Pulmonary artery endothelial cell (primary cell): Measurements from ENCODE around the gene SUMO4. TPM values are rescaled to one million over a fixed set of nuclear protein-coding genes. Genes with fewer than 3 reads are reported as not detected.

ENCODE experiments used
- DNase-seq: peaks from one replicate; pipeline ENCODE4 v3.0.0-alpha.2; 2011; ENCODE audit warnings: low read depth, low spot score
- total RNA-seq: library from RNA; depleted of rRNA; stranded (reverse); fragments of >200 nt; gene quantifications from 2 replicates; pipeline ENCODE4 v1.2.3, GENCODE V29; 2014

The SUMO4 gene
- total RNA-seq, 1 donor from 2014 or later = 0.53 TPM

GRCh38 chr6:149389509-149390297 lies 10.4 kb upstream of the SUMO4 start:
- DNase-seq = no peak

DNA sequence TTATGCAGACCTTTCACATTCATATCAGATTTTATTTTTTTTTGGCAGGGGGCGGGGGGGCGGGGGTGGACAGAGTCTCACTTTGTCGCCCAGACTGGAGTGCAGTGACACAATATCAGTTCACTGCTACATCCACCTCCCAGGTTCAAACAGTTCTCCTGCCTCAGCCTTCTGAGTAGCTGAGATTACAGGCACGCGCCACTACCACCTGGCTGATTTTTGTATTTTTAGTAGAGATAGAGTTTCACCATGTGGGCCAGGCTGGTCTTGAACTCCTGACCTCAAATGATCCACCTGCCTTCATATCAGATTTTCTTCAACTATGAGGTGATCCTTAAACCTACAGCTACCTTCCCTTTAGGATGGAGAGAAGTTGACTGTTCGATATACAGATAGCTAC lies 8.0 kb upstream of the SUMO4 start:
- no peak for DNase-seq

- DNase-seq = no peak
Measured at GRCh38 chr6:149392535-149392934, 7.5 kb upstream of the SUMO4 start.

DNA sequence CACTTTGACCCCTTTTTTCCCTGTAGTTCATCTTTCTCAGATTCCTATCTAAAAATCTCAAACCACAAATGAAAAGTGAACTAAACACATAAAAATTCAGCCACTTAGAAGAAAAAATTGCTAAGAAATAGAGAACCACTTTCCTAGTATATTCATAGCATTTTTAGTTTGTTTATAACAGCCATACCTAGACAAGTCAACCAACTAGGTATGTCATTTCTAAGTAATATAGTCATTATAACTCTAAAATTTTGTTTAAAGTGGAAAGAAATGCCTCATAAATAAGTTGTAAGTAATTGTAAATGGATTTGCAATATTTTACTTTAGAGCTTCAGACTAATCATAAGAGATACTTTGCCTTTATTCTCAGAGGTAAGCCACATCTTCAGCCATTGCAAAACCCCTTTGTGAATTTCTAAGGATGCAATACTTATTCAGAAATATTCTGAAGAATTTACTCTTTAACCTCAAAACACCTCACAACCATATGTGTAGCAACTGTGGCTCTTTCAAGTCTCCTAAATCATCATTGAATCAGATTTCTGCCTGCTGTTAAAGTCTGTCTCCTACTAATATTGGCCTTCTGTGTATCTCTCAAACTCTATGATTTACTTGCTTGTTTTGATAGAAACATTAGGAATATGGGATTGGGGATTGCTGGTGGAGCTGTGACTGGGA lies 6.9 kb upstream of the SUMO4 start:
- no peak for DNase-seq

DNA sequence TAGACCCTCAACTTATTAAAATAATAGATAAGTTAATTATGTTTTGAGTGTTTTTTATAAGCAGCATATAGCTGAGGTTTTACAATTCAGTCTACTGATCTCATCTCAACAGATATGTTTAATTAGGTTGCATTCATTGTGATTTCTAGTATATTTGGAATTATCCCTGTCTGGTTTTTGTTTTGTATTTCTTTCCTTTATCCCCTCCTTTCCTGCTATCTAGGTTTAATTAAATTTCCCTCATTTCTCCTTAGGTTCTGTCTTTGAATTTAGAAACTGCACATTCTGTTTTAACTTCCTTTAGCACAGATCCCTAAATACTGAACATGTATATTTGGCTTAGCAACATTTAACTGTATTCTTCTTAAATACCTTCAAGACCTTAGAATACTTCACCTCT lies 4.9 kb upstream of the SUMO4 start:
- DNase-seq = no peak

GRCh38 chr6:149397384-149397783 lies 2.7 kb upstream of the SUMO4 start:
- no peak for DNase-seq

GRCh38 chr6:149403534-149403933 lies 3.5 kb downstream of the SUMO4 start:
- no peak for DNase-seq

DNA sequence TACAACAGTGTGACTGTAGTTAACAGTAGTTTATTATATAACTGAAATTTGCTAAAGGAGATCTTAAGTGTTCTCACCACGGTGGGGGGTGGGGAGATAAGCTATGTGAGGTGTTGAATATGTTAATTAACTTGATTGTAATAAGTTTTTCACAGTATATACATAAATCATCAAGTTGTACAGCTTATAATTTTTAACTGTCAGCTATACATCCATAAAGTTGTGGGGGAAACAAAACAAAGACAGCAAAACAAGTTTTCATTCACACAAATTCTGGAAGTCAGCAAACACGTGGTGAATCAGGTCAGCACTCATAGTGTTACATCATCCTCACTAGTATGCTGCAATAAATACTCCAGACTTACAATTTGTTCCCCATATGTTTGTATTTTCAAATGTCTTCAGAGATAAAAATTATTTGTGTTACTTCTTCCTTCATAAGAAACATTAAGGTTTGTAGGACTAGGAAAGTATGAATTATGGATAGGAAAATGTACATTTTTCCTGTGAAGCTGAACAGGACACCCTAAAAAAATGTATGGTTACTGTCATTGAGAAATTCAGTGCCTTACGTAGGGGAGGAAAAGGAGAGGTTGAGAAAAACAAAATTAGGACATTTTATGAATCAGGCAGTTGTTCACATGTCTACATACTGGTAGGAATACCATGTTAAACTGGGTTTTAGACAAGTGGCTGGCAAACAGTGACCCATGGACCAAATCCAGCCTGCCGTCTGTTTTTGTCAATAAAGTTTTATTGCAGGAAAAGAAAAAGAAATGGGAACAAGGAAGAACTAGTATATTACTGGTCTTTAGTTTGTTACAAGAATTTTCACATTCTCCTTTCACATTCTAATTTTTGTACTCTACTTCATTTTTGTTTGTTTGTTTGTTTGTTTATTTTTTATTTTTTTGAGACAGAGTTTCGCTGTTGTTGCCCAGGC lies 6.0 kb downstream of the SUMO4 start:
- DNase-seq = no peak

DNA sequence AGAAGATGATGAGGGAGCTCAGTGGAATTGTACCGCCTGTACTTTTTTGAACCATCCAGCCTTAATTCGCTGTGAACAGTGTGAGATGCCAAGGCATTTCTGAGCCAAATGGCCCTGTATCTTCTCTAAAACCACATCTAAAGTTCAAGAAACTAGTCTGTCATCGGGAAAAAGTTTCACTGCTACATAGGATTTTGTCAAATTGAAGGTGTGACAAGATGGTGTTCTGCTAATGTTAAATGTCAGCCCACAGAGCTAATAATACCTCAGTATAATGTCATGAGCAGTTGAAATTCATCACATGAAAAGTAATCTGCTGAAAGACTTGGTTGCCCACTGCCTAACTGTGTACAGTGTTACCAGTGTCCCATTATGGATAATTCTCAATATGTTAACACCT lies 9.6 kb downstream of the SUMO4 start:
- no peak for DNase-seq

- DNase-seq = no peak
Measured at GRCh38 chr6:149410557-149410956, 10.5 kb downstream of the SUMO4 start.

DNA sequence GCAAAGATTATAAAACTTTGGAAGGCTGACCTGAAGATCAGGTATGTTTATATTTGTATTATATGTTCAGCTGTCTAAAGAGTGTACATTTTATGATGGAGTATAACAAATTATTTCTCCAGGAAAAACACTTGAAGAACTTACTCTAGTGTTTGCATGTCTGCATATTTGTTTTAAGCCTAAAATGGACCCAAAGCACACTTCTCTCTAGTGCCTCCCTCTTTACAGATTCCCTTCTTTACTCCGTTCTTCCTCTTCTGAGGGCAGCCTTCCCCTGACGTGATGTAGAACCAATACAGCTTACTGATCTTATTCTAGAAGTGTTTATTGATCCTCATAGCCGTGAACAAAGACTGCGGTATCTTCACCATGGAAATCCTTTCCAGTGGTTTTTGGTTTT lies 13.9 kb downstream of the SUMO4 start:
- DNase-seq = no peak

GRCh38 chr6:149414821-149415220 lies 14.8 kb downstream of the SUMO4 start:
- no peak for DNase-seq

- no peak for DNase-seq
Measured at GRCh38 chr6:149419696-149420404, 19.8 kb downstream of the SUMO4 start.

DNA sequence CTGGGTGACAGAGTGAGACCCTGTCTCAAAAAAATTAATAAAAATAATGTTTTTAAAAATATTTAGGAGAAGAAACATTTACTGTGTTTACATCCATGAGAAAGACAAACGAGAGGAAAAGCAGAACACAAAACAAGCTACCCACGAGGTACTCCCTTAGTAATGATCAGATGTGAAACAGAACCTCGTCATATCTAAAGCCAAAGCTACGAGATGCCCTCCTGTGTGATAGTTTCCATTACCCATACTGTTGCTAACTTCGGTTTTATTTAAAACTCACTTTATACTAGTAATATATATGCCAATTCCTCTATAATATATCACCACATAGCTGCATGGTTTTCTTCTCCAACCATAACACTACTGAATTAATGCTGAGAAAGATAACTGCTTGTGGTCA lies 21.1 kb downstream of the SUMO4 start:
- no peak for DNase-seq

DNA sequence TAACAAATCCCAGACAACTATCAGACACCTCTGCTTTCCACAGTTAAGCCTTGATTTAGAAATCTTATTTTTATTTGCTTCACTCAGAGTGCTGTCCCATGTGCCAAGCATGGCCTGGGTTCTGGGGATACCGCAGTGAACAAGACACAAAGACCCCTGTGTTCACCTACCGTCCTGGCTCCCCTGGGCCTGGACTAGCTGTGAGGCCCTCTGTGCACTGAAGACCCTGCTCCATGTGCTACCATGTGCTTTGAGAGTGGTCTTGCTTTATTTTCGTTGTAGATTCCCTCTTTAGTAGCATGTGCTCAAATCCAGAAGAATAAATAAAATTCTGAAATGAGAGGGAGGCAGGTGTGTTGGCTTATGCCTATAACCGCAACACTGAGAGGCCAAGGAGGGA lies 22.5 kb downstream of the SUMO4 start:
- DNase-seq = no peak

- DNase-seq = no peak
Measured at GRCh38 chr6:149423964-149424440, 23.9 kb downstream of the SUMO4 start.

- DNase-seq = no peak
Measured at GRCh38 chr6:149425224-149425623, 25.2 kb downstream of the SUMO4 start.

GRCh38 chr6:149425754-149426153 lies 25.7 kb downstream of the SUMO4 start:
- DNase-seq = no peak

DNA sequence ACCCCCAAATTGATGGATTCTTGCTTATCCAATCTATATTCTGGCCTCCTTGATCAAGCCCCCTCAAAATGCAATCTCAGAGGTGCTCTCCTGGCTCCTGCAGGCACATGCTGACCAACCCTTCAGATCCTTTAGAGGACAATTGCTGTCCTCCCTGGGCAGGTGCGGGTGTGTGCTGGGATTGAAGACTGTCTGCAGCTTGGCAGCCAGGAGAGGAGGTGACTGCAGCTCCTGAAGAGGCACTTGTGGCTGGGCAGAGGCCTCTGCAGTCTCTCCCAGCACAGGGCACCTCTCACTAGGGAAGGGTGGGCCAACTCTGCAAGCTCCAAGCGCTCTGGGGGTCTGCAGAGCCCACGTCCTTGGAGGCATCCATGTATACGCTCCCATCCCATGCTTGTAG lies 28.5 kb downstream of the SUMO4 start:
- no peak for DNase-seq

GRCh38 chr6:149429427-149430360 lies 29.6 kb downstream of the SUMO4 start:
- DNase-seq = no peak
